Measurements from ENCODE around the gene EHMT2. TPM values are rescaled to one million over a fixed set of nuclear protein-coding genes. Genes with fewer than 3 reads are reported as not detected.
A peak's percentile ranks its signal among the peaks of the same experiment; 100 is the strongest.

Gene EHMT2
- total and polyA plus RNA-seq, 5 donors from 2014 or later = 29.4 to 46.4 (median 32.4) TPM

DNA sequence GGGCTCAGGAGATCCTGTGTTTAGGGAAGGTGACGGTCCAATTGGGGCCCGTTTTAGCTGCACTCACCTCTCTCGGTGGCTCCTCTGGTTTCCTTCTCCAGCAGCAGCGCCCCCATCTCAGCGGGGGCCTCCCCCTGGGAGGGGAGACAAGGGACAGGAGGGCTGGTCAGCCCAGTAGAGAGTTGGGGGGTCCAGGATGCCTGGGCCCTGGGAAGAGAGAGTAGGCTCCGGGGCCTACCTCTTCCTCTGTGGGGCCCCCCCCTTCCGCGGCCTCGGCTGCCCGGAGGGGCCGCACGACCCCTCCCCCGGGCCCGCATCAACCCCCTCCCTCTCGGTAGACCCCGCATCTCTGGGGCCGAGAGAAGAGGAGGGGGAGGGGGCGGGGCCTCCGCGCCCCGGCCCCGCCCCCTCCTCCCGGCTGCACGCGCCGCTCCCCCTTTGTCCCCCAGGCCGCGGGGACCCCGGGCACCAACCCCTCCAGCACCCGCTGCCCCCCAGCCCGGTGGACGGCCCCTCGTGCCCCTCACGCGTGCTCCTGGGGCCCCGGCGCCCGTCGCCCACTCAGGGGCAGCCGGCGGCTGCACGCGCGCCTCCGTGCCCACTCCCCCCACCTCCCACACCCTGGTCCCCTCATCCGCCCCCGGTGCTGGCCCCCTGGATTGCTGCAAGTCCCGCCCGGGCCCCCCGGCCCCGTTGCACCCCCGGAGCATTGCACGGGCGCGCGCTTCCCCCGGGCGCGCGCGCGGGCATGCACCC, 464 bp downstream of the EHMT2 start:
- Histone ChIP-seq H3K27ac (ENCODE audit: insufficient read depth, low read length, poor library complexity, severe bottlenecking) (peak overlapping the region; percentile 76), H3K4me1 (ENCODE audit: control insufficient read depth, insufficient read depth, low read length, poor library complexity, severe bottlenecking) (peaks cover 34% of the 10 kb centered on the region), H3K27me3 (ENCODE audit: control insufficient read depth, insufficient read depth, low read length) (no peaks in the 10 kb centered on the region), H3K9me3 (ENCODE audit: control insufficient read depth in 2 of 2, low read length in 2 of 2) (no peaks in the 10 kb centered on the region), H3K36me3 (ENCODE audit: control insufficient read depth, insufficient read depth, low read length) (peaks cover 22% of the 10 kb centered on the region), H3K4me3 (ENCODE audit: low read depth, low read length) (peak overlapping the region; percentile 91)
- no peaks in the 10 kb centered on the region for H3K27me3 Mint-ChIP-seq
- H3K36me3 Mint-ChIP-seq = peaks cover 10% of the 10 kb centered on the region
- DNase-seq (peak in 1 of 3 donors; percentile 23), ATAC-seq (ENCODE audit: low read depth in 2 of 2) (no peak)
- peak overlapping the region; percentile 85 to 96 (median 92) for H3K4me3 Mint-ChIP-seq
- peak overlapping the region; percentile 67 to 92 (median 91) for H3K27ac Mint-ChIP-seq
- H3K4me1 Mint-ChIP-seq = peaks cover 0 to 39% (median 21%) of the 10 kb centered on the region in 4 donors
- no peaks in the 10 kb centered on the region for H3K9me3 Mint-ChIP-seq

DNA sequence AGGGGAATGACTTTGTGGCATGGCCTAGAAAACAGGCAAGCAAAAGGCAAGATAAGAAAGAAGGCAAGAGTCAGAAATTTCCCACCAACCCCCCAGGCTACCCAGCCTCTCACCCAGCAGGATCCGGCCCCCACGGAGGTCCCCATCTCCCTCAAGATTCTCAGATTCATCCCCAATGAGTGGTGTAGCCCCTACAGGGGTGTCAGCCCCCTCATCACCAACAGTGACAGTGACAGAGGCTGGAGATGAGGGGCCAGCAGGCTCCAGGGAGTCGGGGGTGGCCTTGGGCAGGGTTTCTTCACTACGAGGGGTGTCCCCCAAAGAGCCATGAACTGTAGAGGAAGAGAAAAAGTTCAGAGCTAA, 1.0 kb downstream of the EHMT2 start:
- Histone ChIP-seq H3K9me3 (ENCODE audit: control insufficient read depth in 2 of 2, low read length in 2 of 2) (no peaks in the 10 kb centered on the region), H3K27ac (ENCODE audit: insufficient read depth, low read length, poor library complexity, severe bottlenecking) (peak overlapping the region; percentile 76), H3K4me1 (ENCODE audit: control insufficient read depth, insufficient read depth, low read length, poor library complexity, severe bottlenecking) (peaks cover 34% of the 10 kb centered on the region), H3K4me3 (ENCODE audit: low read depth, low read length) (peak overlapping the region; percentile 13), H3K36me3 (ENCODE audit: control insufficient read depth, insufficient read depth, low read length) (peaks cover 26% of the 10 kb centered on the region), H3K27me3 (ENCODE audit: control insufficient read depth, insufficient read depth, low read length) (no peaks in the 10 kb centered on the region)
- DNase-seq (no peak), ATAC-seq (ENCODE audit: low read depth in 2 of 2) (no peak)
- peaks cover 14% of the 10 kb centered on the region for H3K36me3 Mint-ChIP-seq
- H3K27ac Mint-ChIP-seq = peak overlapping the region; percentile 67 to 92 (median 91)
- peaks cover 0 to 39% (median 22%) of the 10 kb centered on the region in 4 donors for H3K4me1 Mint-ChIP-seq
- H3K27me3 Mint-ChIP-seq = no peaks in the 10 kb centered on the region
- no peaks in the 10 kb centered on the region for H3K9me3 Mint-ChIP-seq
- peak overlapping the region; percentile 82 to 95 (median 86) for H3K4me3 Mint-ChIP-seq

- Histone ChIP-seq H3K9me3 (ENCODE audit: control insufficient read depth in 2 of 2, low read length in 2 of 2) (no peaks in the 10 kb centered on the region), H3K4me1 (ENCODE audit: control insufficient read depth, insufficient read depth, low read length, poor library complexity, severe bottlenecking) (peaks cover 11% of the 10 kb centered on the region), H3K27ac (ENCODE audit: insufficient read depth, low read length, poor library complexity, severe bottlenecking) (no peak overlapping the region), H3K27me3 (ENCODE audit: control insufficient read depth, insufficient read depth, low read length) (no peaks in the 10 kb centered on the region), H3K36me3 (ENCODE audit: control insufficient read depth, insufficient read depth, low read length) (peaks cover 38% of the 10 kb centered on the region), H3K4me3 (ENCODE audit: low read depth, low read length) (no peak overlapping the region)
- DNase-seq (no peak), ATAC-seq (ENCODE audit: low read depth in 2 of 2) (no peak)
- H3K4me3 Mint-ChIP-seq = no peak overlapping the region
- H3K4me1 Mint-ChIP-seq = peaks cover 0 to 18% (median 13%) of the 10 kb centered on the region in 4 donors
- H3K27me3 Mint-ChIP-seq = no peaks in the 10 kb centered on the region
- H3K27ac Mint-ChIP-seq = no peak overlapping the region
- H3K9me3 Mint-ChIP-seq = no peaks in the 10 kb centered on the region
- H3K36me3 Mint-ChIP-seq = peaks cover 31% of the 10 kb centered on the region
Observed at GRCh38 chr6:31892821-31893220, 4.7 kb downstream of the EHMT2 start.

DNA sequence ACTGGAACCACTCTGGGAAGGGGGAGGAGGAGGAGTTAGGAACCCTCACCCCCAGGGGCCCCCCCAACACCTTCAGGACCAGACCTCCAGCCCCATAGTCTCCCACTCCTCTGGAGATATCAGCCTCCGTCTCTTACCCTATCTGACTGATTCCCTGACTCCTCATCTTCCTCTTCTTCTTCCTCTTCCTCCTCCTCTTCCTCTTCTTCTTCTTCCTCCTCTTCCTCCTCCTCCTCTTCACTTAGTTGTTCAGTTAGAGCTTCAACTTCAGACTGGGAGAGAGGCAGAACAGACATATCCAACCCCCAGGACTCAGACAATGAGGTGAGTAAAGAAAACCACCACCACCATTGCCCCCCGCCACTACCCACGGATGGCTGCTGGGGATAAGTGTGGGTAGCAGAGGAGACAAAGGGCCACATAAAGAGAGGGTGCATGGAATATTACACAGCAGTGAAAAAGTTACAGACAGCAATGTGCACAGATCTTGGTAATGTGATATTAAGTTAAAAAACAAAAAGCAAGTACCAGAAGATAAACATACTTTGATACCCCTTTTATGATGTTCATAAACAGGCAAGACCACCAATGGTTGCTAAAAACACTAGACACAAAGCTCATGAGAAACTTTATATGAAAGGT, 8.0 kb downstream of the EHMT2 start:
- Mint-ChIP-seq H3K27ac (no peak overlapping the region), H3K4me3 (no peak overlapping the region), H3K9me3 (no peaks in the 10 kb centered on the region), H3K4me1 (peaks cover 0 to 8% (median 3%) of the 10 kb centered on the region in 4 donors), H3K36me3 (peaks cover 51% of the 10 kb centered on the region), H3K27me3 (no peaks in the 10 kb centered on the region)
- H3K36me3 ChIP-seq (ENCODE audit: control insufficient read depth, insufficient read depth, low read length) = peaks cover 49% of the 10 kb centered on the region
- H3K27me3 ChIP-seq (ENCODE audit: control insufficient read depth, insufficient read depth, low read length) = no peaks in the 10 kb centered on the region
- DNase-seq = no peak
- H3K4me3 ChIP-seq (ENCODE audit: low read depth, low read length) = no peak overlapping the region
- ATAC-seq (ENCODE audit: low read depth in 2 of 2) = no peak
- H3K4me1 ChIP-seq (ENCODE audit: control insufficient read depth, insufficient read depth, low read length, poor library complexity, severe bottlenecking) = no peaks in the 10 kb centered on the region
- H3K9me3 ChIP-seq (ENCODE audit: control insufficient read depth in 2 of 2, low read length in 2 of 2) = no peaks in the 10 kb centered on the region
- H3K27ac ChIP-seq (ENCODE audit: insufficient read depth, low read length, poor library complexity, severe bottlenecking) = no peak overlapping the region

DNA sequence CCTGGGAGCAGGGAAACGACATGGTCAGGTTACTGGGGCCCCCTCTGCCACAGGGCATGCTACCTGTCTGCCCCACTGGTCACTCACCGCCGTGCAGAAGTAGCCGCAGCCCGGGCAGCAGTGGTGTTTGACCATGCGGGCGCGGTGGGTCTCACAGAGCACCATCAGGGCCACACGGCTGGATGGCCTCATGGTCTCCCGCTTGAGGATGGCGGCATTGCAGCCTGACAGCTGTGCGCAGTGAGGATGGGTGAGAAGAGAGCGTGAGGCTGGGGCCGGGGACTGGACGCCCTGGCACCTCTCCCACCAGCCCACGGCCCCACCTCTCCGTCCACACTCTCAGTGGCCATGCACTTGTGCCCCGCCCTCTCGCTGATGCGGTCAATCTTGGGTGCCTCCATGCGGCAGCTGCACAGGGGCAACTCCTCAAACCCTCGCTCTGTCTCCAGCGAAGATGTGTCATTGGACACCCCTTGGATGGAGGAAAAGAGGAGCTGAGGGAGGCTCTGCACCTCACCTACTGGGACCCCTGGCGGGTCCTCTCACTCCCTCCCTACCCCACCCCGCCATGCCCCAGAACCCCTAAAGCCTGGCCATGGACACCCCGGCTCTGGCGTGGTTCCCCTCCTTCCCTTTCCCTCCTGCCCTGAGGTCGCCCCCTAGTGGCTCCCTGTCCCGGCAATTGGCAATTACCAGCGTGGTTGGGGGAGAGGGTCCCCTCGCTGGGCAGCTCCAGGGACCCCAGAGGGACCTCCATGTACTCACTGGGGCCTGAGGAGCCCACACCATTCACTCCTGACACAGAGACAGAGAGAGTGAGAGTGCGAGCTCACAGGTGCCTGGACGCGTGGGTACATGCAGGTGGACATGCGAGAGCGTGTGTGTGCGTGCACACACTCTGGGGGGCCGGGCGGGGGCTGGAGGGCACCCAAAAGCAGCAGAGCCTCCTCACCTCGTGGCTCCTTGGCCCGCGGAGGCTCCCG, 8.9 kb downstream of the EHMT2 start:
- no peak overlapping the region for H3K27ac ChIP-seq (ENCODE audit: insufficient read depth, low read length, poor library complexity, severe bottlenecking)
- Mint-ChIP-seq H3K4me1 (peaks cover 0 to 7% (median 3%) of the 10 kb centered on the region in 4 donors), H3K27ac (no peak overlapping the region), H3K27me3 (no peaks in the 10 kb centered on the region), H3K4me3 (no peak overlapping the region), H3K36me3 (peaks cover 50% of the 10 kb centered on the region), H3K9me3 (no peaks in the 10 kb centered on the region)
- H3K4me1 ChIP-seq (ENCODE audit: control insufficient read depth, insufficient read depth, low read length, poor library complexity, severe bottlenecking) = no peaks in the 10 kb centered on the region
- H3K36me3 ChIP-seq (ENCODE audit: control insufficient read depth, insufficient read depth, low read length) = peaks cover 54% of the 10 kb centered on the region
- ATAC-seq (ENCODE audit: low read depth in 2 of 2) = no peak
- no peak overlapping the region for H3K4me3 ChIP-seq (ENCODE audit: low read depth, low read length)
- H3K9me3 ChIP-seq (ENCODE audit: control insufficient read depth in 2 of 2, low read length in 2 of 2) = no peaks in the 10 kb centered on the region
- H3K27me3 ChIP-seq (ENCODE audit: control insufficient read depth, insufficient read depth, low read length) = no peaks in the 10 kb centered on the region
- peak; percentile 34 to 46 (median 38) for DNase-seq

GRCh38 chr6:31887173-31888007, 10.1 kb downstream of the EHMT2 start:
- H3K4me3 Mint-ChIP-seq = peak overlapping the region in 1 of 4 donors; percentile 11
- H3K4me1 Mint-ChIP-seq = peaks cover 0 to 4% (median under 1%) of the 10 kb centered on the region in 4 donors
- H3K27me3 Mint-ChIP-seq = no peaks in the 10 kb centered on the region
- DNase-seq (no peak), ATAC-seq (ENCODE audit: low read depth in 2 of 2) (no peak)
- Histone ChIP-seq H3K4me3 (ENCODE audit: low read depth, low read length) (no peak overlapping the region), H3K27ac (ENCODE audit: insufficient read depth, low read length, poor library complexity, severe bottlenecking) (no peak overlapping the region), H3K4me1 (ENCODE audit: control insufficient read depth, insufficient read depth, low read length, poor library complexity, severe bottlenecking) (no peaks in the 10 kb centered on the region), H3K36me3 (ENCODE audit: control insufficient read depth, insufficient read depth, low read length) (peaks cover 54% of the 10 kb centered on the region), H3K9me3 (ENCODE audit: control insufficient read depth in 2 of 2, low read length in 2 of 2) (no peaks in the 10 kb centered on the region), H3K27me3 (ENCODE audit: control insufficient read depth, insufficient read depth, low read length) (no peaks in the 10 kb centered on the region)
- no peaks in the 10 kb centered on the region for H3K9me3 Mint-ChIP-seq
- peaks cover 50% of the 10 kb centered on the region for H3K36me3 Mint-ChIP-seq
- no peak overlapping the region for H3K27ac Mint-ChIP-seq

DNA sequence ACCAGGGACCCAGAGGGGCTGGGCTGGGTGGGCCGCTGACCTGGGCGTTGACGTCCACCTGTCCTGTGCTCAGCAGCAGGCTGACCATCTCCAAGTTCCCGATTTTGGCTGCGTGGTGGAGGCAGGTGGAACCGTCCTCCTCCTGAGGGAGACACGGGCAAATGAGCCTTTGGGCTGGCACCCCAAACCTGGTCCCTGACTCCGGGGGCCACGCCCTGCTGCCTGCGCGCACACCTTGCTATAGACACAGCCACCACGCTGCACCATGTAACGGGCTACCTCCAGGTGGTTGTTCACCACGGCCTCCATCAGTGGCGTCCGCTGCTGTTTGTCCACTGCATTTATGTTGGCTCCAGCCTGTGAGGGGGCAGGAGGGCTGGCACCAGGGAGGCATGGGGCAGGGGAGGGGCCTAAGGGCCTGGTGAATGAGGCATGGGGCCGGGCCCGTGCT, 10.9 kb downstream of the EHMT2 start:
- Mint-ChIP-seq H3K27ac (no peak overlapping the region), H3K36me3 (peaks cover 45% of the 10 kb centered on the region), H3K27me3 (no peaks in the 10 kb centered on the region), H3K9me3 (no peaks in the 10 kb centered on the region), H3K4me1 (peaks cover 0 to 4% (median under 1%) of the 10 kb centered on the region in 4 donors), H3K4me3 (no peak overlapping the region)
- ATAC-seq (ENCODE audit: low read depth in 2 of 2) = no peak
- H3K36me3 ChIP-seq (ENCODE audit: control insufficient read depth, insufficient read depth, low read length) = peaks cover 52% of the 10 kb centered on the region
- H3K27ac ChIP-seq (ENCODE audit: insufficient read depth, low read length, poor library complexity, severe bottlenecking) = no peak overlapping the region
- H3K9me3 ChIP-seq (ENCODE audit: control insufficient read depth in 2 of 2, low read length in 2 of 2) = no peaks in the 10 kb centered on the region
- no peaks in the 10 kb centered on the region for H3K27me3 ChIP-seq (ENCODE audit: control insufficient read depth, insufficient read depth, low read length)
- no peak for DNase-seq
- no peak overlapping the region for H3K4me3 ChIP-seq (ENCODE audit: low read depth, low read length)
- H3K4me1 ChIP-seq (ENCODE audit: control insufficient read depth, insufficient read depth, low read length, poor library complexity, severe bottlenecking) = no peaks in the 10 kb centered on the region

Measured in CD4-positive, CD25-positive, alpha-beta regulatory T cell (primary cell).